Subcutaneous adipose tissue (tissue), 4 donors: Measurements from ENCODE around the gene CDT1. TPM values are rescaled to one million over a fixed set of nuclear protein-coding genes. Genes with fewer than 3 reads are reported as not detected.

ENCODE experiments used
- CTCF ChIP-seq: fragments of 450-650 bp; IDR thresholded peaks from one replicate; pipeline ENCODE4 v1.5.1; 2016; ENCODE audit warnings: low read depth, mild to moderate bottlenecking, control low read depth, antibody characterized with exemption, moderate library complexity
- total RNA-seq, 4 donors: library from RNA; depleted of rRNA; stranded (reverse); fragments of >200 nt; gene quantifications; one replicate each; pipeline ENCODE4 v1.1.0, GENCODE V29; 2016

Gene CDT1
- total RNA-seq, 4 donors from 2014 or later = 1.1 to 2.0 TPM; not detected in 2

DNA sequence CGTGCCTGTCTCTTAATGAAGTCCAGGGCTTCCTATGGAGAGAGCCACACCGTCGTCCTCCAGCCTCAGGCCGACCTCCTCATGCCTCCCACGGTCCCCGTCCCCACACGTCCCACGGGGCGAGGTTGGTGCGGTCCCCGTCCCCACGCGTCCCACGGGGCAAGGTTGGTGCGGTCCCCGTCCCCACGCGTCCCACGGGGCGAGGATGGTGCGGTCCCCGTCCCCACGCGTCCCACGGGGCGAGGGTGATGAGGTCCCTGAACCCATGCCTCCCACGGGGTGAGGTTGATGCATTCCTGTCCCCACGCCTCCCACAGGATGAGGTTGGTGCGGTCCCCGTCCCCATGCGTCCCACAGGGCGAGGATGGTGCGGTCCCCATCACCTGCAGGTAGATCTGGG, 32.2 kb downstream of the CDT1 start:
- TF ChIP-seq CTCF = no peak

DNA sequence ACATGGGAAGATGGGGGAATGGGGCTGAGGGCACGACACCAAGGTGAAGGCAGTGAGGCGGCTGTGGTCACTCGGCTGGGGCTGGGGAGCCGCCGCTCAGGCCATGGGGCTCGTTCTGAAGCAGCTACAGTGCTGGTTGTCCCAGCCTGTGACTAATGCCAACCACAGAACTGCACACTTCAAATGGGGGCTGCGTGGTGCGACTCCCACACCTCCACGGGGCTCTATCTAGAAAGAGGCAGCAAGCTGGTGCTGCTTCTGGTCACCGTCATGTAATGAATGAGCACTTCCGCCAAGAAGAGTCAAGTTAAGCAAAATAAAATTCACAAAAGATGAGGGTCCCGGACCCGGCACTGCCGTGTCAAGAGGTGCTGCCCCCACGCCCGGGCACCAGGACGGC, 33.2 kb downstream of the CDT1 start:
- TF ChIP-seq CTCF = no peak

GRCh38 chr16:88837806-88838205, 34.2 kb downstream of the CDT1 start:
- no peak for TF ChIP-seq CTCF

DNA sequence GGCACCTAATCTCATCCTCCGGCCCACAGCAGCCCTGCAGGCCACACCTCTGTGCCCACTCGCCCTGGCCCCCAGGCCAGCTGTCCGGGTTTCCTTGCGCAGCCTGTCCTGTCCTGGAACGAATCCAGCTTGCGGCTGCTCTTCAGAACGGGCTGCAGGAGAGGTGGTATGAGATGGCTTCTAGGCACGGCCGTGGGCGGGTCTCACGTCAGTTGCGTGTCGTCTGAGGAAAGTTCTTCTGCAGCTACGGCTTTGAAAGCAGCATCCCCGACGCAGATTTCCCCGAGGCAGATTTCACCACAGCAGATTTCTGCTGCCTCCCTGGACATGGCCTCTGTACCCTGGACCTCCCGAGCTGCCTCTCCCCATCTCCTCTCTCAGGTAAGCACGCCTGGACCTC, 35.0 kb downstream of the CDT1 start:
- TF ChIP-seq CTCF = no peak

- no peak for TF ChIP-seq CTCF
These were observed 35.5 kb downstream of the CDT1 start for GRCh38 chr16:88839026-88839529.

GRCh38 chr16:88839745-88840599, 36.4 kb downstream of the CDT1 start:
- TF ChIP-seq CTCF = no peak

DNA sequence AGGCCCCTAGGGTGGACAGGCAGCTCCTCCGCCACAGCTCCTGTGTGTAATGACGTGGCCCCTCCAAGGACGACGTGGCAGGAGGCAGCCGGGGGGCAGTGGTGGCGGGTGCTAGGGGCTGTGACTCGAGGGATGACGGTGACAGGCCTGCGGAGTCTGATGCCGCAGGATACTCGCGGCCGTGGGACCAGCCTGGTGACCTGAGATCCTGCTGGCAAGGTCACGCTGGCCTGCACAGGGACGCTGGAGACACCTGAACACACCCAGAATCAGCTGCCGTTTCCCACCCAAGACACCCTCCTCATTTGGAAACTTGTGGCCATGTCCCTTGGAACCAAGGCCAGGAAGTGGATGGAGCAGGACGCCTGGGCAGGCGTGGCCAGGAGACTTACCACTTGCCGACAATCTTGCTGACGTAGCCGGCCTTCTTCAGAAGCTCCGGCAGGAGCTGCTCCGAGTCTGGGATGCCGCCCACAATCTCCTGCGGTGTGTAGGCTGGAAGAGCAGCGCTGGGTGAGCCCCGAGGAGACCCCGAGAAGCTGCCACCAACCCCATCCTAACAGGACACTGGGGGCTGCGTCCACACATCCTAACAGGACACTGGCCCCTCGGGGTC, 37.1 kb downstream of the CDT1 start:
- TF ChIP-seq CTCF = no peak
